Cardiac septum (tissue), 1 donor: Measurements from ENCODE around the gene KCNK1. TPM values are rescaled to one million over a fixed set of nuclear protein-coding genes. Genes with fewer than 3 reads are reported as not detected.
"Not testable (repeated sequence)": the region's sequence is repeated elsewhere in the genome, so short reads cannot be mapped to it uniquely, and the experiment has no call there.

ENCODE experiments used
- DNase-seq: peaks from one replicate; pipeline ENCODE4 v3.0.0-alpha.2; 2020; ENCODE audit warnings: low spot score
- intact Hi-C: fragments of 100-400 bp; cut with DNase I; formaldehyde crosslinking; loops from one replicate; pipeline ENCODE4 v1.14.0; 2022
- total RNA-seq: library from RNA; stranded (reverse); fragmentation: NEBNext Ultra II Directional; extraction: Animal tissue kit (Norgen Biotek cat#: 25700); gene quantifications from one replicate; pipeline ENCODE4 v1.2.1, GENCODE V29; 2021
- donor health status: DM: no; HTN: no; CAD: no.

Gene KCNK1
- total RNA-seq, 1 donor from 2014 or later, result 10.3 TPM

- DNase-seq, result no peak
- intact Hi-C loops, result no loop called here
Observed at GRCh38 chr1:233605205-233605604, 8.7 kb upstream of the KCNK1 start.

- DNase-seq, result no peak
- intact Hi-C loops, result no loop called here
Observed at GRCh38 chr1:233606813-233607212, 7.1 kb upstream of the KCNK1 start.

DNA sequence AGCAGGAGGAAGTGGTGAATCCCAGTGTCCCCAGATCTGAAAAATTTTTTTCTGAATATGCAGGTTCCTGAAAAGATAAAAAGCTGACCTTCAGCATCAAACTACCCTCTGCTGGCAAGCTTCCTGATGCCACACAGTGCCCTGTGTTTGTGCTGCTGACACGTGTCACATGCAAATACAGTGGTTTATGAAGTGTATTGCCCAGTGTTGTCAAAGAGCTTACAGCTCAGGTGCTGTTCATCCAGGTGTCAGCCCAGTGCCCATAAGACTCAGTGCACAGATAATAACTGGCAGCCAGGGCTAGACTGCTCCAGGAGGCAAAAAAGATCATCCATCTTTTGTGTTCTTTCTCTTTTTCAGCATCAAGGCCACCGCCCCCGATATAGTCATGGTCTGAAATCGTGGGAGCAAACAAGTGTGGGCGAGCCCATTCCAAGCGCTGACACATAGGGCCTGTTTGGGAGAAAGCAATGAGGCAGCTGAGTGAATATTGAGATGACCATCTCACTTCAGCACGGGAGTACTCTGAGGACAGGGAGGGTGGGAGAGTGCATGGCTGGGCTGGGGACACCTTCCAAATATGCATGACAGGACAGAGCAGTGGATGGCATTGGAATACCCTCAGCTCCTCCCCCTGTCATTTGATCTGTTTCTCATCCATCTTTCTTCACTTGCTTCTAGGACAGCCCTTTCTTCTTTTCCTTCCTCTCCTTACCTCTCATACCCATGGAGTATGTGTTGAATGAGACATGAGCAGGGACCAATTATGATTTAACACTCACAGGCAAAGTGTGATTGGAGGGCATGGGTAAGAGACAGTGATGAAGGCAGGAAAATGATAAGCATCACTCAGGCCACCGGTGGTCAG lies 6.4 kb upstream of the KCNK1 start:
- intact Hi-C loops, result no loop called here
- no peak for DNase-seq

DNA sequence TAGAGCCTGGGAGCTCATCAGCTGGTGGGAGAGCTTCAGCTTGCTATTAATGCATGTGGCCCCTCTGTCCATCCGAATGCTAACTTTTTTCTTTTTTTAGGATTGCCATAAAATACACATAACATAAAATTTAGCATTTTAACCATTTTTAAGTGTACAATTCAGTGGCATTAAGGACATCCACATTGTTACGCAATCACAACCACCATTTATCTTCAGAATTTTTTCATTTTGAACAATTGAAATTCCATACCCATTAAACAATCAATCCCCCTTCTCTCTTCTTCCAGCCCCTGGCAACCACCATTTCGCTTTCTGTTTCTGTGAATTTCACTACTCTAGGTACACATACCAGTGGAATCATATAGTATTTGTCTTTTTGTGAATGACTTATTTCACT lies 4.9 kb upstream of the KCNK1 start:
- intact Hi-C loops, result no loop called here
- DNase-seq, result no peak

GRCh38 chr1:233609926-233610325 lies 4.0 kb upstream of the KCNK1 start:
- DNase-seq, result no peak
- intact Hi-C loops, result no loop called here

GRCh38 chr1:233610628-233611027 lies 3.3 kb upstream of the KCNK1 start:
- no peak for DNase-seq
- intact Hi-C loops, result no loop called here

GRCh38 chr1:233611363-233611762 lies 2.5 kb upstream of the KCNK1 start:
- DNase-seq, intact Hi-C loops: not testable (repeated sequence)

DNA sequence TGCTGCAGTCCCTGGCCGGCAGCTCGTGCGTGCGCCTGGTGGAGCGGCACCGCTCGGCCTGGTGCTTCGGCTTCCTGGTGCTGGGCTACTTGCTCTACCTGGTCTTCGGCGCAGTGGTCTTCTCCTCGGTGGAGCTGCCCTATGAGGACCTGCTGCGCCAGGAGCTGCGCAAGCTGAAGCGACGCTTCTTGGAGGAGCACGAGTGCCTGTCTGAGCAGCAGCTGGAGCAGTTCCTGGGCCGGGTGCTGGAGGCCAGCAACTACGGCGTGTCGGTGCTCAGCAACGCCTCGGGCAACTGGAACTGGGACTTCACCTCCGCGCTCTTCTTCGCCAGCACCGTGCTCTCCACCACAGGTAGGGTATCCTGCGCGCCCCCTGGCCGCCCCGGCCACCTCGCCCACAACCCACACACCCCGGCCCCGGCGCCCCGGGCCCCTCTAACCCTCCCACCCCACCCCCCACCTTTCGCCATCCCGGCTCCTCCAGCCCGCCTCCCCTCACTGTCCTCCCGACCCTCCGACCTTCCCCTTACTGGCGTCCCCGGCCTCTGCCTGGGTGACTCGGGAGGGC lies 352 bp downstream of the KCNK1 start:
- no peak for DNase-seq
- intact Hi-C loops, result no loop called here

DNA sequence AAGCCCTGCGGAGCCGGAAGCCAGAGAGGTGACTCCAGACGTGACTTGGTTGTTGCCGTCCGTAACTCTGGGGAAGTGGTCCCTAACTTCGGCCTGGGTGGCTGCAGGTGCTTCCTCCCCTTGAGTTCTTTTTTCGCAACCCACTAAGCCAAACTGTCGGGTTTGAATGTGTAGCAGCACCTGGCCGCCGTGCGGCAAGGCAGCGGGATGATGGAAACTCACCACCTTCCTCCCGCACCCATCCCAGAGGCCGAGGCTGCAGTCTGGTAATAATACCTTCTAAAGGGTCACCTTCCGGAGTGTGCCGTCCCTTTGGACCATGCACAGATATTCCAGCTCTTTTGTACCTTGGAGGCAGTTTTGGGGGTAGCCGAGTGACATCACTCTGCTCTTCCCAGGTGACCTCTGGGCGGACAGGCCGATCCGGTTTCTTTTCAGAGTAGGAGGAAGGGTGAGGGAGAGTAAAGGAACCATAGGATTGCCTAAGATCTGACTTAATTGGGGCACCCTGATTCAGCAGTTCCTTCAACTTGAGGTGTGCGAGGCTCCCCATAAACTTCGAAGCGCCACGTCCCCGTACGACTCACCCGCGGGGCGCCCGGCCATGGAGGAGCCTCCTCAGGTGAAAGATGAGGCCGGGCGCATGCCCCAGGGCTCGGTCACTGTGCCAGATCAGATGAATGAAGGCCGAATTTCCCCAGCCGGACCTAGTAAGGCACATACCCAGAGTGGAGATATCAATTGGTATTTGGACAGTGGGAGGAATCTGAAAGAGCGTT lies 1.0 kb downstream of the KCNK1 start:
- intact Hi-C loops, result no loop called here
- DNase-seq, result no peak

- no peak for DNase-seq
- intact Hi-C loops, result no loop called here
Observed at GRCh38 chr1:233615571-233615970, 1.7 kb downstream of the KCNK1 start.

GRCh38 chr1:233617025-233617424 lies 3.1 kb downstream of the KCNK1 start:
- no peak for DNase-seq
- intact Hi-C loops, result no loop called here

DNA sequence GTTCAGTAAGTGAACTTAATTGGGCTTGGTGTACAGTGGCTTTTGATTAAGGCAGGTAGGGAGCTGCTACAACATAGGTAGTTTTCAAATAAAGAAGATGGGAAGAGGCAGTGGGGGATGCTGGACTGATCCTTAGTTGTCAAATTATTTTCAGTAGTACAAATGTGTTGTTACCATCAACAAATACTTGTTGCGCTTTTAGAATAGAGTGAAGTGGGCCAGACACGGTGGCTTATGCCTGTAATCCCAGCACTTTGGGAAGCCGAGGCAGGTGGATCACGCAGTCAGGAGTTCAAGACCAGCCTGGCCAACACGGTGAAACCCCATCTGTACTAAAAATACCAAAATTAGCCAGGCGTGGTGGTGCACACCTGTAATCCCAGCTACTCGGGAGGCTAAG lies 5.5 kb downstream of the KCNK1 start:
- DNase-seq, intact Hi-C loops: not testable (repeated sequence)

DNA sequence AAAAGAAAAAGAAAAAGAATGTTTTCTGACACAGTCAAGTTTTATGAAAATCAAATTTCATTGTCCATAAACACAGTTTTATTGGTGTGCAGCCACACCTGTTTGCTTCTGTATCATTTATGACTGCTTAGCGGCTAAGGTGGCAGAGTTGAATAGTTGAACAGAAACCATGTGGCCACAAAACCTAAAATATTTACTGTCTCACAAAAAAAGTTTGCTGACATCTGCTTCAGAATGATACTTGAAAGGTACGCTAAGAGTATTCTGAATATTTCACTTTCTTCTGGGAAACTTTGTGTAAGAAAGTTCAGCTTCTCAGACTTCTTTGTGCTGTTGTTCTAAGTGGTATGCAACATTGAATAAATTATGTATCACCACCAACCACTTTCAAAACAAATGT lies 6.2 kb downstream of the KCNK1 start:
- DNase-seq, result no peak
- intact Hi-C loops, result no loop called here

DNA sequence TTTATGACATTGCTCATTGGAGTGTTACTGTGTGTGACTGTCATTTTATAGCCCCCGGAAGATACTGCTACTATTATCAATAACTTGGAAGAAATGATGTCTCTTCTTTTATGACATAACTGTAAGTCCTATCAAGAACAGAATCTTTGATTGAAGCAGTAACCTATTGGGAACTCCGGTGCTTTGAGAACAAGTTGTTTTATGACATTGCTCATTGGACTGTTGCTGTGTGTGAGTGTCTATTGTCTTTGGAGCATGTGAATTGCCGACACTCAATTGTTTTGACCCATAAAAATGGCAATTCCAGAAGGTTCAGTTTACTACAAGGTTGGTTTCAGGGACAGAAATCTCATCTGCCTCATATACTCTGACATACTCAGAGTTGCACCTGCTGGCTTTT lies 8.0 kb downstream of the KCNK1 start:
- no peak for DNase-seq
- intact Hi-C loops, result no loop called here

- intact Hi-C loops, result no loop called here
- no peak for DNase-seq
Observed at GRCh38 chr1:233624289-233624688, 10.4 kb downstream of the KCNK1 start.

DNA sequence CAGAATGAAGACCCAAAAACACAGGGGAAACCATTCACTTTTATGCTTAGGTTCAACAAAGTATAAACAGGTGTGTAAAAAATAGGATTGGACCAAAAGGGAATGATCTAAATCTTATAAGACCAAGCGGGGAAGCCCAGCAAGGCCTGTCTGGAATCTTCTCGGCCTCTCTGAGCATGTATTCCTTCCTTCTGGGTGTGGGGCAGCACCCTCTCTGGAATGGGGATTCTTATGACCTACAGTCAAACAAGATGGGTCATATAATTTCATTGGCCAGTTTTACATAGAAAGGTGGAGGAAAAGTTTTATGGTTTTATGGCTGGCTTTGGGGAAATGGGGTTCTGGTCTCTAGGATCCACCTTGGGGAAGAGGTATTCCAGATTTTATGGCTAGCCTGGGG lies 11.2 kb downstream of the KCNK1 start:
- intact Hi-C loops, result no loop called here
- no peak for DNase-seq

DNA sequence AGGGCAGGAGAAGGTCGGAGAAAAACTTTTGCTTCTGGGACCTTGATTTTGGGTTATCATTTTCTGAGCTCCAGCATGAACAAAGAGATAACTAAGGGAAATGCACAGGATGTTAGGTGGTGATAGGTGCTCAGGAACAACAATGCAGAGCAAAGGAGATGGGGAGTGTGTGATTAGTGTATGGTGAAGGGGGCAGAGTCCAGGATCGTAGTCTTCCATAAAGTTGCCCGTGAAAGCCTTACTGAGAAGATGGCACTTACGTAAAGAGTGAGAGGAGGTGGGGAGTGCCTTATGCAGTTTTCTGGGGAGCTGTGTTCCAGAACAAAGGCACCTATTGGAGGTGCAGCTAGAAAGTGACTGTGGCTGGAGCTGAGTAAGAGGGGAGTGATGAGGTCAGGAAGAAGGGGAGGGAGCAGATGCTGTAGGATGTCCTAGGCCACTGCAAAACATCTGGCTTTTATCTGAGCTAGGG lies 11.6 kb downstream of the KCNK1 start:
- intact Hi-C loops, result no loop called here
- DNase-seq, result no peak

GRCh38 chr1:233627376-233627775 lies 13.5 kb downstream of the KCNK1 start:
- intact Hi-C loops, result no loop called here
- DNase-seq, result no peak

- DNase-seq, result no peak
- intact Hi-C loops, result no loop called here
Observed at GRCh38 chr1:233627823-233628222, 13.9 kb downstream of the KCNK1 start.

DNA sequence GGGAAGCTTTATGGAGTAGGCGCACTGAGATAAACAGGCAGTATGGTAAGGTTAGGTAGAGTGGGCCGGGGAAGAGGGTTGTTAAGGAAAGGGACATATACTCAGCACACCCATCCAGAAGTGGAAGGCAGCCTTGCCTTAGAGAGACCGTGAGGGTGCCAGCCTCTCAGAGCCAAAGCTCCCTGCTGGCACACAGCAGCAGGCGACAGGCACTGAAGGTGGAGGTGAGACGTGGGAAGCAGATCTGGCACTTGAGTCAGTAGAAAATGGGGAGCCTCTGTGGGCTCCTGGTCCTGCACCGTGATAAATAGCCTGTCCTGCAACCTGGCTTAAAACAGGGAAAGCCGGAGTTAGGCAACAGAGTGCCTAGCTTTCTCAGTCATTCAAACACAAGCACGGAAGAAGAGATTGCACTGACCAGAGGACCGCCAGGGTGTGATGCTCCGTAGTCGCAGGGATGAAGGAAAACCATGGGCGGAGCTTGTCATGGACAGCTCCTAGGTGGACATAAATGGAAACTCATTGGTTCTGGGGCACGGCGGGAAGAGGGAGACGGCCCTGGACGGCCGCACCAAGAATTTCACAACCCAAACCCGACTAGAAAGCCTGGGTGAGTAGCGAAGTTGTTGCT lies 15.5 kb downstream of the KCNK1 start:
- intact Hi-C loops, result no loop called here
- no peak for DNase-seq
